Epithelial cell of alveolus of lung (primary cell): ENCODE results near the gene SERPINB11. TPM values are rescaled to one million over a fixed set of nuclear protein-coding genes. Genes with fewer than 3 reads are reported as not detected.

ENCODE experiments used
- total RNA-seq: library from RNA; depleted of rRNA; stranded (reverse); fragments of >200 nt; gene quantifications from 2 replicates; pipeline ENCODE4 v1.2.1, GENCODE V29; 2015

The SERPINB11 gene, protein sequence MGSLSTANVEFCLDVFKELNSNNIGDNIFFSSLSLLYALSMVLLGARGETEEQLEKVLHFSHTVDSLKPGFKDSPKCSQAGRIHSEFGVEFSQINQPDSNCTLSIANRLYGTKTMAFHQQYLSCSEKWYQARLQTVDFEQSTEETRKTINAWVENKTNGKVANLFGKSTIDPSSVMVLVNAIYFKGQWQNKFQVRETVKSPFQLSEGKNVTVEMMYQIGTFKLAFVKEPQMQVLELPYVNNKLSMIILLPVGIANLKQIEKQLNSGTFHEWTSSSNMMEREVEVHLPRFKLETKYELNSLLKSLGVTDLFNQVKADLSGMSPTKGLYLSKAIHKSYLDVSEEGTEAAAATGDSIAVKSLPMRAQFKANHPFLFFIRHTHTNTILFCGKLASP
- not detected in 2 replicates for total RNA-seq

DNA sequence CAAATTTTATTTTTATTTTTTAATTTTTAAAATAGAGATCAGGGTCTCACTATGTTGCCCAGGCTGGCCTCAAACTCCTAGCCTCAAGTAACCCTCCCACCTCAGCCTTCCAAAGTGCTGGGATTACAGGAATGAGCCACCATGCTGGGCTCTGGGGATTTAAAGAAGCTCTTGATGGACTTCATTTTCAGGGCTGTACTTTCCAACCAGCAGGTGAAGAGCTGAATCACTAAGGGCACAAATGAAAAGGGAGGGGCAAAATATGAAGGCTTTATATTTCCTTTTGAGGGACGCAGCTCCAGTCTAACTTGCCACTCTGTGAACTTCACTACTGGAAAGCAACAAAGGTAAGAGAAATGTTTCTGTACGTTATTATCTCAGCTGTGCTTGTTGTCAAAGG lies at the start of gene SERPINB11:
Gene SERPINB11 (plus strand): TSS at position 301 of the 400 bp plus-strand sequence. CDS start 7,234 bp downstream, outside the sequence.

DNA sequence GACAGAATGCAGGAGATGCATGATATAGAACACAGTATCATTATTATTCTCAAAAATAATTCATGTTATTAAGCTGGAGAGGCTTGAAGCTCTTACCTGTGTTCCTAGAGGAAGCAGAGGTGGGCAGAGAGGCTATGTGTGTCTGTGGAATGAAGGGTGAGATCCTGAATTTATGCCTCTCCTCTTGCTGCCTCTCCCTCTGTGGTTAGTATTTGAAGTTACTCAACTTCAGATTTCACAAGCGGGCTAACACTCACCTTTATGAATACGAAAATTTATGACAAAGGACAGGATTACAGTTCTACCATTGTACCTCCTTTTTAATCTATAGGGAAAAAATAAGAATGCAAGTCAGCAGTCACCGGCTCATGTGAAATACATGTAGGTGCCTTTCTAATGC lies 41.0 kb upstream of the SERPINB11 start, which contains the start of gene SERPINB3:
Gene SERPINB3 (minus strand): TSS at position 144 of the 400 bp plus-strand sequence. CDS start 677 bp downstream, outside the sequence.

Other genes with a start within 250 kb of the SERPINB11 start
- gene SERPINB5, start 226.0 kb upstream of the SERPINB11 start, total RNA-seq: 1.0 and 1.8 TPM in 2 replicates
- not detected in 2 replicates for gene SERPINB12, start 160.6 kb upstream of the SERPINB11 start, total RNA-seq
- gene SERPINB13, start 115.6 kb upstream of the SERPINB11 start, total RNA-seq: not detected in 2 replicates
- 0.64 TPM in 1 of 2 replicates, not detected in the other for gene SERPINB4, start 58.7 kb upstream of the SERPINB11 start, total RNA-seq
- gene SERPINB3, start 41.1 kb upstream of the SERPINB11 start, total RNA-seq: under 0.01 TPM in 1 of 2 replicates, not detected in the other
- 0.91 TPM in 1 of 2 replicates, not detected in the other for gene SERPINB7, start 72.5 kb downstream of the SERPINB11 start, total RNA-seq
- gene SERPINB2, start 184.7 kb downstream of the SERPINB11 start, total RNA-seq: 1.4 and 19.1 TPM in 2 replicates
- gene SERPINB10, start 205.0 kb downstream of the SERPINB11 start, total RNA-seq: not detected in 2 replicates
- 0.16 and 0.78 TPM in 2 replicates for gene HMSD, start 246.3 kb downstream of the SERPINB11 start, total RNA-seq